ENCODE data around the gene CFAP20.

DNA sequence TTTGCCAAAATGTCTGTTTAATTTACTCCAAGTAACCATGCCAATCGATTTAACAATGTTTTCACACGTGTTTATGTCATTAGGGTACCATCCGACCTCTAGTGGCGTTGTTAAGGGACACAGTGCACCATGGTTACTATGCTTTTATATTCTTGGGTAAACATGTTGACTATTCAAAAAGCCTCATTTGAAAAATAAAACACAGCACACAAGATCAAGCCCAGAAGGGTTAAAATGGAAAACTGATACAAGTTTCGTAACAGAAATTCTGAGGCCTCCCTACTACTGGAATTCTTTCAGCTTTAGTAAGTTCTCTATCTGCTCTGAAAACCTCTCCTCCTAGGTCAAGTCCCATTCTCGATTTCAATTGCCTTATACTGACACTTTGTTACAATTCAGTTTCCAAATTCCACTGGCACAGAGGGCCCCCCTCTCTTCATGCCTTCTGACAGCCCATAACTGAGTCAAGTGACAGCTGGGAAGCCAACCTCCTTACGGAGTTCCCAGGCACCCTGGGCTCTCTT lies 2.1 kb downstream of the CFAP20 start:
- TF ChIP-seq POLR2A (IDR thresholded peaks at IDR 0.05; ENCODE audit: low read length) (no peak), EP300 (IDR thresholded peaks at IDR 0.05) (no peak), RFX5 (IDR thresholded peaks at IDR 0.05) (no peak), MAFK (IDR thresholded peaks at IDR 0.05; ENCODE audit: partially characterized antibody) (no peak), HOXA7 (CRISPR knock-in tag; IDR thresholded peaks at IDR 0.05) (no peak), SMC3 (IDR thresholded peaks at IDR 0.05) (no peak), BHLHE40 (IDR thresholded peaks at IDR 0.05; ENCODE audit: low read depth, low read length) (no peak), RAD21 (conservative IDR thresholded peaks at IDR 0.05 in 1 of 2, IDR thresholded peaks at IDR 0.05 in 1 of 2) (peak; percentile 16 to 27; a peak in 2 of 5 replicates), JUNB (IDR thresholded peaks at IDR 0.05) (no peak), REST (IDR thresholded peaks at IDR 0.05) (no peak), MYC (IDR thresholded peaks at IDR 0.05; ENCODE audit: borderline replicate concordance, low read length) (no peak)
- TF ChIP-seq, protein P1, sequence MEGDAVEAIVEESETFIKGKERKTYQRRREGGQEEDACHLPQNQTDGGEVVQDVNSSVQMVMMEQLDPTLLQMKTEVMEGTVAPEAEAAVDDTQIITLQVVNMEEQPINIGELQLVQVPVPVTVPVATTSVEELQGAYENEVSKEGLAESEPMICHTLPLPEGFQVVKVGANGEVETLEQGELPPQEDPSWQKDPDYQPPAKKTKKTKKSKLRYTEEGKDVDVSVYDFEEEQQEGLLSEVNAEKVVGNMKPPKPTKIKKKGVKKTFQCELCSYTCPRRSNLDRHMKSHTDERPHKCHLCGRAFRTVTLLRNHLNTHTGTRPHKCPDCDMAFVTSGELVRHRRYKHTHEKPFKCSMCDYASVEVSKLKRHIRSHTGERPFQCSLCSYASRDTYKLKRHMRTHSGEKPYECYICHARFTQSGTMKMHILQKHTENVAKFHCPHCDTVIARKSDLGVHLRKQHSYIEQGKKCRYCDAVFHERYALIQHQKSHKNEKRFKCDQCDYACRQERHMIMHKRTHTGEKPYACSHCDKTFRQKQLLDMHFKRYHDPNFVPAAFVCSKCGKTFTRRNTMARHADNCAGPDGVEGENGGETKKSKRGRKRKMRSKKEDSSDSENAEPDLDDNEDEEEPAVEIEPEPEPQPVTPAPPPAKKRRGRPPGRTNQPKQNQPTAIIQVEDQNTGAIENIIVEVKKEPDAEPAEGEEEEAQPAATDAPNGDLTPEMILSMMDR (IDR thresholded peaks at IDR 0.05) = peak; percentile 31; the same call in 1 of the 3 replicates

Measured in A549 (cell line).